Fibroblast of villous mesenchyme (primary cell): ENCODE results near the gene UBXN2A. TPM values are rescaled to one million over a fixed set of nuclear protein-coding genes. Genes with fewer than 3 reads are reported as not detected.
A peak's percentile ranks its signal among the peaks of the same experiment; 100 is the strongest.

Experiments
- DNase-seq: peaks from one replicate; pipeline ENCODE4 v3.0.0-alpha.2; 2010; ENCODE audit warnings: low read depth
- H3K4me3 ChIP-seq: 2 replicates; pipeline ENCODE4 v1.5.1; 2011; ENCODE audit warnings: low read depth, mild to moderate bottlenecking, low read length
- CTCF ChIP-seq: IDR thresholded peaks from 2 replicates; pipeline ENCODE4 v1.5.1; 2012; ENCODE audit warnings: low read depth, mild to moderate bottlenecking, low read length; ENCODE audit not compliant: insufficient read depth
- total RNA-seq: library from RNA; depleted of rRNA; stranded (reverse); fragments of >200 nt; gene quantifications from 2 replicates; pipeline ENCODE4 v1.2.3, GENCODE V29; 2012

UBXN2A gene
- total RNA-seq, 1 donor = 18.1 TPM

DNA sequence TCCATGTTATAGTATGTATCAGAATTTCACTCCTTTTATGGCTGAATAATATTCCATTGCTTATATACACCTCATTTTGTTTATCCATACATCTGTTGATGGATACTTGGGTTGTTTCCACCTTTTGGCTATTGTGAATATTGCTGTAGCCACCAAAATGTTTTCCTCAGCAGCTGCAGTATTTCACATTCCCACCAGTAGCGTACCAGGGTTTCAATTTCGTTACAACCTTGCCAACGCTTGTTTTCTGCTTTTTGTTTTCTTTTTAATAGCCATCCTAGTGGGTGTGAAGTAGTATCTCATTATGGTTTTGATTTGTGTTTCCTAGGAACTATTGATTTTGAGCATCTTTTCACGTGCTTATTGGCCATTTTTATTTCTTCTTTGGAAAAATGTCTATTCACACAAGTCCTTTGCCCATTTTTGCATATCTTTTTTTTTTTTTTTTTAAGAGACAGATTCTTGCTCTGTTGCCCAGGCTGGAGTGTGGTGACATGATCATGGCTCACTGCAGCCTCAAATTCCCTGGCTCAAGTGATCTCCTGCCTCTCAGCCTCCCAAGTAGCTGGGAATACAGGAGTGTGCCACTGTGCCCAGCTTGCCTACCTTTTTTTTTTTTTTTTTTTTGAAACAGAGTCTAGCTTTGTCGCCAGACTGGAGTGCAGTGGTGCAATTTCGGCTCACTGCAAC lies 14.2 kb downstream of the UBXN2A start:
- peak; percentile 14 for TF ChIP-seq CTCF
- DNase-seq = no peak
- H3K4me3 ChIP-seq = no peak overlapping the region

GRCh38 chr2:23967846-23968245 lies 27.6 kb downstream of the UBXN2A start:
- no peak overlapping the region for H3K4me3 ChIP-seq
- DNase-seq = no peak
- no peak for TF ChIP-seq CTCF

DNA sequence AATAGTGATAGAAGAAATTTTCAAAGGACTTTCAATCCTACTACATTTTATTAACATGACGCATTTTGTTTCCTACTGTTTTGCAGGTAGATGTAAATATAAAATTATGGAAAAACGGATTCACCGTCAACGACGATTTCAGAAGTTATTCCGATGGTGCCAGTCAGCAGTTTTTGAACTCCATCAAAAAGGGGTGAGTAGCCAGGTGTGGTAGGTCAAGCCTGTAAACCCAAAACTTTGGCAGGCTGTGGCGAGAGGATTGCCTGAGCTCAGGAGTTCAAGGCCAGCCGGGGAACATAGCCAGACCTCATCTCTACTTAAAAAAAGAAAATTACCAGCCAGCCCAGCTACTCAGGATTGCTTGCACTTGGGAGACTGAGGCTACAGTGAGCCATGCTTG lies 36.6 kb downstream of the UBXN2A start:
- no peak overlapping the region for H3K4me3 ChIP-seq
- no peak for TF ChIP-seq CTCF
- DNase-seq = no peak

DNA sequence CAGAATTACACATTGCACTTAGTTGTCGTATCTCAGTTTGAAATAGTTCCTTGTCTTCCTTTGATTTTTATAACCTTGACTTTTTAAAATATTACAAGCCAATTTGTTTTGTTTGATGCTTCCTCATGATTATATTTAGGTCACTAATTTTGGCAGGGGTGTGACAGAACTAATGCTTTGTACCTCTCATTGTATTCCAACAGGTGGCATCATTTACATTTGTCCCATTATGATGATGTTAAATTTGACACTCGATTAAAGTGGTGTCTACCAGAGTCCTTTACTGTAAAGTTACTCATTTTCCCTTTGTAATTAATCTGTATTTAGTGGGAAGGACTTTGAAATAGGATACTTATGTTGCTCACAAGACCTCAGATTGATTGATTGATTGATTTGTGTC lies 48.1 kb downstream of the UBXN2A start:
- no peak for TF ChIP-seq CTCF
- DNase-seq = no peak
- H3K4me3 ChIP-seq = no peak overlapping the region

DNA sequence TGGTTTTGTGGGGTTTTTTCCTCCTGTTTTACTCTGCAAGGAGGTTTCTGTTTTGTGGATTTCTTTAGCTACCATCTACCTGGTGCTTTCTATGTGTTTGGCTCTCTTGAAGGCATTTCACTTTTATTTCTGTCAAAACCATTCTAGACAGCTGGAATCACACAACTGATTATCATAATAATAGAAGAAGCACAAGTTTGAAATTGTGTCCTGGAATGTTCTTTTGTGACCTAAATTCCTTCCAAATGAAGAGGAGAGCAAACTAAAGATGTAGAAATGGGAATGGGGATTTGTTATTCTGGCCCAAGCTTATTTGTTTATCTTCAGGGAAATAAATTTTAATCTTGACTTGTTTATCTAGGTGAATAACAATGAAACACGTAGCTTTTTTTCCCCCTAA lies 52.7 kb downstream of the UBXN2A start:
- TF ChIP-seq CTCF = no peak
- no peak for DNase-seq

GRCh38 chr2:23993736-23994269 lies 53.5 kb downstream of the UBXN2A start:
- H3K4me3 ChIP-seq = no peak overlapping the region
- TF ChIP-seq CTCF = no peak
- no peak for DNase-seq

More for the DNA sequence above, 52.7 kb downstream of the UBXN2A start:
- H3K4me3 ChIP-seq = no peak overlapping the region

DNA sequence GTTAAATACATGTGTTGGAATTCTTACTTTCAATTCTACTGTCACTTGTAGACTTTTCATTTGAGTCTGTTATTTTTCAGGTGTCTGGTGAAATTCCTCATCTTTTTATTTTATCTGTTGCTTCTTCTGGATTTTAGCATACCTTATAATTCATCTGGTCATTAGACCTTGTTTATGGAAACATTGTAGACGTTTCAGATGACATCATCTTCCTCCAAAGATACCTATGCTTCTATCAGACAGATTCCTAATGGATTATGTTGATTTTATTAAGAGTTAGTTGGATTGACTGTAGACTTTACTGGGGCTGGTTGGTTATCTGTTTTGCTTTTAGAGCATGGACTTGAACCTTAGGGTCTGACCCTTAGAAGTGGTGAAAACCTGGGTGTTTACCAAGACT lies 54.3 kb downstream of the UBXN2A start:
- H3K4me3 ChIP-seq = no peak overlapping the region
- no peak for TF ChIP-seq CTCF
- no peak for DNase-seq
